Frontal cortex (tissue), 4 donors: ENCODE results near the gene RSL24D1. TPM values are rescaled to one million over a fixed set of nuclear protein-coding genes. Genes with fewer than 3 reads are reported as not detected.
A peak's percentile ranks its signal among the peaks of the same experiment; 100 is the strongest.
"Not testable (repeated sequence)": the region's sequence is repeated elsewhere in the genome, so short reads cannot be mapped to it uniquely, and the experiment has no call there.

ENCODE experiments used
- DNase-seq, 2 donors: peaks; one replicate each; pipeline ENCODE4 v3.0.0; 2012; ENCODE audit warnings: low spot score in 2 of 2
- FAIRE-seq: peaks from 2 replicates; lab custom pipeline; 2012; peaks lifted over from hg19 to GRCh38; lab: Jason Lieb, UNC
- total RNA-seq: library from RNA; depleted of rRNA; stranded (reverse); fragments of >200 nt; gene quantifications from one replicate; pipeline ENCODE4 v1.2.3, GENCODE V29; 2014
- donor health status: control.
- donor health status: control.
- donor health status: control.

The RSL24D1 gene
- total RNA-seq, 1 donor from 2014 or later = 178 TPM

DNA sequence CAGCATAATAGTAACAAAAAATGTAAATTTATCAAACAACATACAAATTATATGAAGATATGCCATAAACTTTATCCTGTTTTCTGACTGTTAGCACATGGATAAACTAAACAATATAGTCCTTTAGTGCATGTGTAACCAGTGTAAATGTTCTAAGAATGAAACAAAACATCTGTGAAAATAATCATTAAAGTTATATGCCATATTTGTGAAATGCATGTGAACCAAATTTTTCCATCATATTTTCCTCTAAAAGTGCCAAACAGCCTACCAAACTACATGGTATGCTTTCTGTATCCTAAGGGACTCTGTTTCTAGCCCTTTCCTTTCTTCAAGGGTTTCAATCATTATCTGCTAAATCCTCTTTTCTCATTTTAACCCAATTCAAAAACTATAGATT lies 23.9 kb upstream of the RSL24D1 start:
- no peak for DNase-seq
- FAIRE-seq = no peak

DNA sequence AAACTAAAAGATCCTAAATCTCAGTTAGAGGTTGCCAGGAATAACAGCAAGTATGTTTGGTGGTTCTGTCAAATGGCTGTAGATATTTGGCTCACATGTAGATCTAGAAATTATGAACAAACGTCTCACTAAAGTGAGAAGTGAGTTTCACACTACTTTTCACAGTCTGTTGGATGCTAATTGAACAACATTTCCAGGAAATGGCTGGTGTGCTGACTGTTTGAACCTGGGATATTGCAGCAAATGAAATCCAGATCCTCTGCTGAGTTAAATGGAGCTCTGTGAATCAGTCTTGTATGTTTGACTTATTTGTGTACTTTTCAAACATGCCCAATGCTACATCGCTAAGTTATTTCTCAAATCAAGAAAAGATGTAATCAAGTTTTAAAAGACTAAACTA lies 21.3 kb upstream of the RSL24D1 start:
- FAIRE-seq = no peak
- no peak for DNase-seq

DNA sequence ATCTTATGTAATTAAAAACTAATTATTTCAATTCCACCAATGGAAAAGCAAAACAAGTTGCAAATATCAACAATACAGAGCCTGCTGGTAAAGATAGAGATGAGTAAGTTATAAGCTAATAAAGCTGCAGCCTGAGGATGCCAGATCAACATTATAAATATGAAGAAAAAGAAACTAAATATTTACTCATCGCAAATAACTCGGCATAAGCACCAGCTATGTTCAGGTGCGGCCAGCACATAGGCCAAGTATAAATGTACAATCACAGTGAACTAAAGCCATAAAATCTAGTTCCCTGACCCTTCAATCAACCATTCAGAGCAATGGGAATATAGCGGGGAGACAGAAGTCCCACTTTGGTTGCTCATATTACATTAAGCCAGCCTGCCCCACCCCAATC lies 7.7 kb upstream of the RSL24D1 start:
- no peak for FAIRE-seq
- DNase-seq = no peak

DNA sequence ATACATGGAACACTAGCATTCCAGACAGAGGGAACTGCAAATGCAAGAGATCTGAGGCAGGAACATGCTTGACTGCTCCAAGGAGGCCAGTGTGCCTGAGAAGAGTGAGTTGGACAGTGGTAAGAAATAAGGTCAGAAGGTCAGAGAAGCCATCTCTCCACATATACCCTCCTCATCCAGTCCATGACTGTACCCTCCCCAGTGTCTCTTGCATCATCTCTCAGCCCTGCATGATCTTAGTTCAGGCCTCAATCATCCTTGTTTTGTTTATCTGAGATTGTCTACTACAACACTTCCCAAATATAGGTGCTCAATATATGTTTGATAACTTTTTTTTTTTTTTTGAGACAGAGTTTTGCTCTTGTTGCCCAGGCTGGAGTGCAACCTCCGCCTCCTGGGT lies 5.5 kb upstream of the RSL24D1 start:
- FAIRE-seq (no peak), DNase-seq (no peak)

DNA sequence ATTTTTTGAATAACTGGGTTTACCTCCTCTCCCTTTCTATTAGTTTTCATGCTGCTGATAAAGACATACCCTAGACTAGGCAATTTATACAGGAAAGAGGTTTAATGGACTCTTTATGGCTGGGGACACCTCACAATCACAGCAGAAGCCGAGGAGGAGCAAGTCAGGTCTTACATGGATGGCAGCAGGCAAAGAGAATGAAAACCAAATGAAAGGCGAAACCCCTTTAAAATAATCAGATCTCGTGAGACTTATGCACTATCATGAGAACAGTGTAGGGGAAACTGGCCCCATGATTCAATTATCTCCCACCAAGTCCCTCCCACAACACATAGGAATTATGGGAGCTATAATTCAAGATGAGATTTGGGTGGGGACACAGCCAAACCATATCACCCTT lies 2.0 kb upstream of the RSL24D1 start:
- FAIRE-seq (no peak), DNase-seq (no peak)

DNA sequence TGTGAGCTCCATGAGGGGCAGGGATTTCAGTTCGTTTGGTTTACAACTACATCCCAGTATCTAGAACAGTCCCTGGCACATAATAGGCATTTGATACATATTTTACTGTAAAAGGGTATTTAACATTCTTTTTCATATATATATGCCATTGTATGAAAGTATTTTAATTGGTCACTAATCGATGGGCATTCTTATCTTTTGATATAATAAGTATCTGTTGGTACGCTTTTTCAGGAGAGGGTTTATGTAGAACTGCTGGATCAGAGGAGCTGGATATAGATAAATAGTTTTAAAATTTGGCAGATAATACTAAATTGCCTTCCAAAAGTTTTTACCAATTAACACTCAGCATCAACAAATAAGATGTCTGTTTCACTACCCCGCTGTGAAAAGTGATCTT lies 978 bp upstream of the RSL24D1 start:
- no peak for FAIRE-seq

DNA sequence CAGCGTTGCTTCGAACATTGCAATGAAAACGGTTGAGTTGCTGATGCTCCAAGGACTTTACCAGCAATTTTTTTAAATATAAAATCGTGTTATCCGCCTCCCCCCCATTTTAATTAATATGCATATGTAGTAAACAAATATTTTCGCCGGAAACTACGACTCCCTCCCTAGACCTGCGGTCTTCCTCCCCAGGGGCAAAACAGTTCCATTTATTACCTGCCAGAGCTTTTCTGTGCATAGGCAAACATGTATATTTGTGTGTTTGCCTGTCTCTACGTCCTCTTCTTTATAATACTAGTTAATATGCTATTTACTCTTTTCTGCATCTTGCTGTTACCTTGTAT lies 593 bp upstream of the RSL24D1 start:
- no peak for DNase-seq
- FAIRE-seq = no peak

More for the DNA sequence above, 978 bp upstream of the RSL24D1 start:
- no peak for DNase-seq

DNA sequence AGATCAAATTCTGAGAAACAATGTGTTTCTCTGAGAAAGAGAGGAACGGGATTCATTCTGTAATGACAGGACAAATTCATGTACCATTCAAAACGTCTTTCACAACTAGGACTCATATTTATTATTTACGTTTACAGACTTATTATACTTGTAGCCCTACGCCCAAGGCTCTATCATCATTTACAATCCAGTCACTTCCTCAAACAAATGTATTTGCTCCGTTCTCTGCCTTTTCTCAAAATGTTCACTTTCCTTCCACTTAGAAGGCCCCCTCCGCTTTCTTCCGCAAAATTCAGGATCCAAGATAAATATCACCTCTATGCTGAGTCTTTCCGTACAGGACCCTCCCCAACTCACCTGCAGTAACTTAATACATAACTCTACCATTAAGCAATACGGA lies 745 bp downstream of the RSL24D1 start:
- FAIRE-seq (no peak), DNase-seq (no peak)

DNA sequence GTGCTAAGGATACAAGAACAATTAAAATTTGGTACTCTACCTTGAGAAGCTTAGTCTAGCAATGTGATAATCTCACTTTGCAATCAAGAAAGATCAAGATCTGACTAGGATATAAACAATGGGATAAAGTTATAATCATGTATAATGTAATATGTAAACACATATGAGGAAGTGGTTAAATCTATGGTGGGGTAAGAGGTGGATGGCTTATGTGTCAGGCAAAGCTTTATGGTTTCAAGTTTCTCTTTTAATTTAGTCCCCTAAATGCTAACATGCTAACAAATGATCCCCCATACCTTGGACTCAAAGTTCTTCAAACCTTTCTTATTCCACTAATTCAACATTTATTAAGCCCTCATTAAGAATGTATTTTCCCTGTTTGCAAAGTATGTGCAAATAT lies 2.5 kb downstream of the RSL24D1 start:
- FAIRE-seq (no peak), DNase-seq (no peak)

DNA sequence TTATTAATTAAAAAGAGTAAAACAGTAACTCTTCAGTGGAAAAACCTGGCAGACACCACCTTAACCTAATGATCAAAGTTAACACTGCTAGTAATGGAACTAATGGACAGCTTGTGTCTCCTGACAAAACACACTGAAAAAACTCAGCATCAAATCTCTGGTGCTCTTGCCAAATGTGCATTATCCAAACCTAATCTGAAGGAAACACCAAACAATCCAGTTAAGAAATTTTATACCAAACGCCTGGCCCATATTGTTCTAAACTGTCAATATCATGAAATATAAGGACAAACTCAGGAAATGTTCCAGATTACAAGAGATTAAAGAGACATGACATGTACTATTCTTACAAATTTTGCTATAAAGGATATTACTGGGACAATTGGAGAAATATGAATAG lies 10.4 kb downstream of the RSL24D1 start:
- no peak for FAIRE-seq
- DNase-seq = no peak

DNA sequence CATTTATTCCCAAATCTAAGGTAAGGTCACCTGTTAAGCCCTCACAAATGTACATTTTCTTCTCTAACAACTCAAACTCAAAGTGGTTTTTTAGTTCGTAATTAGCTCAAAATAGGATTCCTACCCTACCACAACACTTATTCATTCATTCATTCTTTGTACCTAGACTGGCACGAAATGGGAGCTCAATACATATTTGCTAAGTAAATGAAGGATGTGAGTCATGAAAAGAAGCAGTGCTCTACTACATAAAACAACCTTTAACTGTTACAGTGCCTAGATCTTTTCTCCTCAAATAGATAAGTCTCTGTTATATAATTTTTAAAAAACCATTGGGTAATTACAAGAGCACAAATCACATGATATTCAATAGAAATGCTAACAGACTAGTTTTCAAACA lies 13.1 kb downstream of the RSL24D1 start:
- no peak for DNase-seq
- no peak for FAIRE-seq

DNA sequence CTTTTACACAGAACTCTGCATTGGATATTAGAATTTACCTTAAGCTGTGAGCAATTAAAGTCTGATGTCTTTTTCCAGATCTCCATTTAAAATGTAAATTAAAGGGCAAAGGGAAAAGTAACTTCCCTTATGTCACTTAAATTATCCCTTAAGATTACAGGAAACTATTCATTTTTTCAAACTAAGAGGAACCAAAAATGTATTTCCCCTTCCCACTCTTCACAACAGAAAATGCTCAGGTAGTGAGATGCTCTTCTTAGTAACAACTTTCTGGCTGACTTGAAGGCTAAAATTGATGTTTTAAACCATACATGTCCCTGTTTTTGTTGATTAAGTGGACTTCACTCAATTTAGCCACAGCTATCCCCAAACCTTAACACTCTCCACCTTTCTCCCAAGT lies 17.6 kb downstream of the RSL24D1 start:
- no peak for FAIRE-seq
- no peak for DNase-seq

DNA sequence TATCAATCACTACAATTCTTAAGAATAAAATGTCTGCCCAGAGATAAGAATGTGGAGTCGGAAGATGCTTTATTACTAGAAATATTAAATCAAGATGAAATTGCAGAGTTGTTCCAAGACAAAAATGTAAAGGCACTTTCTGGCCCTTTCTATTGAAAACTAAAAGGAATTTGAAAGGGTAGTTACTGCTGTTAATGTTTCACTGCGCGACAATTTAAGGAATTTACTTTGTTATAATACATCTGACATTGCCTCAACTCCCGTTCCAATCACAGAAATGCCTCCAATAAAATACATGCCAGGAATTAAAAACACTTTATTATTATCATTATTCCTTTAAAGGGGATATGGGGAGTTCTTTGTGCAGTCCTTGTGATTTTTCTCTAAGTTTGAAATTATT lies 26.4 kb downstream of the RSL24D1 start:
- DNase-seq (no peak), FAIRE-seq (no peak)

DNA sequence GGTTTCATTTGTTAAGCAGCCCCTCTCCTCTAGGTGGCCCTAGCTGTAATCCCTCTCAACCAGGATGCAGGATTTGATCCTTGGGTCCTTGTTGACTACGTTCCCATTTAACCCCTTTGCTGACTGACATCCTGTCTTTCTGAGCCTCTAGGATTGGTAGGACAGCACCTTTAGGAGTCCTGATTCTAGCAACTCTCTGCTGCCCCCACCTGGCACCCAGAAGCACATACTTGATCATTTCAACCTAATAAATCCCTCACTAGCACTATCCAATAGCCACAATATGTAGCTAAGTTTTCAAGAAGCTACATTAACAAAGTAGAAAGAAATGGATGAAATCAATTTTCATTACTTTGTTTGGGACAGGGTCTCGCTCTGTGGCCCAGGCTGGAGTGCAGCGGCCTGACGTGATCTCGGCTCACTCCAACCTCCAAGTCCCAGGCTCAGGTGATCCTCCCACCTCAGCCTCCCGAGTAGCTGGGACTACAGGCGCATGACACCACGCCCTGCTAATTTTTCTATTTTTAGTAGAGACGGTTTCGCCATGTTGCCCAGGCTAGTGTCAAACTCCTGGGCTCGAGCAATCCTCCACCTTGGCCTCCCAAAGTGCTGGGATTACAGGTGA lies 28.3 kb downstream of the RSL24D1 start:
- DNase-seq (peak in 1 of 2 donors; percentile 37), FAIRE-seq (no peak)

DNA sequence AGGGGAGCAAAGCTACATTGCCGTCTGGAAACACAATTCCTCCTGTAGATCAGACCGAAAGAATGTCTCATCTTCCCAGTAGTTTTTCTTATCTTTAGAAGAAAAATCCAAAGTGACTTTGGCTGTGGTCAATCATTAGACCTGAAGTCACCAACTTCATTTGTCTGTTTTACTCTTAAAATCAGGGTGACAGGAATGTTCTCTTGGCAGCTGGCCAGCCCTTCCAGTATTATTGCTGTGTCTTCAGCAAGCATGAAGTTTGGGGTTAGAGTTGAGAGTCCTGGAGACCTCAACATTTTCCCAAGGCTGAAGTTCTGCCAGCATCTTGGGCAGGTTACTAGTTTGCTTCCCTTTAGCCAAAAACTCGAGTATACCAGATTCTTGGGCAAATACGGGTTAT lies 32.5 kb downstream of the RSL24D1 start:
- FAIRE-seq (no peak), DNase-seq (no peak)

DNA sequence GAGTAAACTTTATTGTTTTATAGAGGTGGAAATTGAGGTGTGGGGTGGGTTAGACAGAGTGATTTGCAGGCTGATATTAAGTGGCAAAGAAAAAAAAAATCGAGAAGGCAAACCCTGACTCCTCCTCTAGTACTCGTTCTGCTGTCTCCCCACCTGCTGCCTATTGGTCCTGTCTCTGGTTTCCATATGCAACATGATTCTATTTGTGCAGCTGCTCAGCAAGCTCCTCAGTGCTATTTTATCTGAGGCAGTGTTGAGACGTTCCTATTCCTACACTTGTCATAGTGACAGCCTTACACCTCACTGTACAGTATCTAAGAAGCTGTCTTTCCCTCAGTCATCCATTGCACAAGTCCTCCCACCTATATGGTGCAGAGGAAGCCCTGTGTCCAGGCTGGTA lies 45.1 kb downstream of the RSL24D1 start:
- FAIRE-seq (no peak), DNase-seq (no peak)

DNA sequence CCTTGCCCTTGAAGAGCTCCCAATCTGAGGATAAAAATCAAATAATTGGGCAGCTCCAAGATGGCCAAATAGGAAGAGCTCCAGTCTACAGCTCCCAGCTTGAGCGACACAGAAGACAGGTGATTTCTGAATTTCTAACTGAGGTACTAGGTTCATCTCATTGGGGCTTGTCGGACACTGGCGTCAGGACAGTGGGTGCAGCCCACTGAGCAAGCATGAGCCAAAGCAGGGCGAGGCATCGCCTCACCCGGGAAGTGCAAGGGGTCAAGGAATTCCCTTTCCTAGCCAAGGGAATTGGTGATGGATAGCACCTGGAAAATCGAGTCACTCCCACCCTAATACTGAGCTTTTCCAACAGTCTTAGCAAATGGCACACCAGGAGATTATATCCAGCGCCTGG lies 53.6 kb downstream of the RSL24D1 start:
- DNase-seq, FAIRE-seq: not testable (repeated sequence)

DNA sequence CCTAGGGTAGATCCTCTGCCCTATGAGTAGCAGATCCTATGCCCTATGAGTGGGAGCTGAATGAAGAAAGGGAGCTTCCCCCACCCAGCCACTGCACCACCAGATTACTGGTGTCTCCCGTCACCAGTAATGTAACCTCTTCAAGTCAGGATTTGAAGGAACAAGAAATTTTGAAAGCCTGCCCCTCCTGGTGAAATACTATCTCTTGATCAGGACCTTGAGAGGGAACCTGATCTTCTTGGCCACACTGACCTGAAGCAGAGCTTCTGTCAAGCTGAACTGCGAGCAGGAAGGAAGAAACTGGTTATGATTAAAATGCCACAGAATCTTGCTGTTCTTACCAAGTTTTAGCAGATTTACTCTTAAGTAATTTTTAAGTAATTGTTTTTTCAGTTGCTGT lies 62.8 kb downstream of the RSL24D1 start:
- DNase-seq (no peak), FAIRE-seq (no peak)

DNA sequence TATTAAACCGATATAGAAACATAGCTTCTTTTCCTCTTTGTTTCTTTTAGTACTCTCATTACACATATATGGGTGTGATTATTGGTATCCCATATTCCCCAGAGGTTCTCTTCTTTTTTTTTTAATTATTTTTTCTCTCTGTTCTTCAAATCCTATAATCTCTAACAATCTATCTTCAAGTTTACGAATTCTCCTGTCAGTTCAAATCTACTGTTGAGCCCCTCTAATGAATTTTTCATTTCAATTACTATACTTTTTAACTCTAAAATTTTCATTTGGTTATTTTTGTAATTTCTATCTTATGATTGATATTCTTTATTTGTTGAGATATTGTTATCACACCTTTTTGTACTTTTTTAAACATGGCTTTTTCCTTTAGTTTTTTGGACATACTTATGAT lies 64.1 kb downstream of the RSL24D1 start:
- no peak for FAIRE-seq
- DNase-seq = no peak
